Caco-2 (cell line): Measurements from ENCODE around the gene GPATCH8. TPM values are rescaled to one million over a fixed set of nuclear protein-coding genes. Genes with fewer than 3 reads are reported as not detected.
"Not testable (repeated sequence)": the region's sequence is repeated elsewhere in the genome, so short reads cannot be mapped to it uniquely, and the experiment has no call there.

Experiments
- BruUV-seq: library from RNA; stranded (reverse); fragments of 400-500 nt; replicated peaks from 2 replicates; lab custom pipeline; 2021; lab: Mats Ljungman, UMichigan
- CTCF ChIA-PET: fragments of 300-600 bp; sonication (Branson Sonifier 250); formaldehyde crosslinking; loops from one replicate; lab custom pipeline; 2022; ENCODE audit warnings: antibody characterized with exemption; lab: Charles Lee
- POLR2A ChIA-PET: fragments of 300-600 bp; sonication (Branson Sonifier 250); formaldehyde crosslinking; loops from one replicate; lab custom pipeline; 2022; ENCODE audit warnings: antibody characterized with exemption; lab: Charles Lee
- DNase-seq, 2 experiments: peaks; one replicate each; pipeline versions ENCODE4 v3.0.0 to v3.0.0-alpha.2; 2020 to 2022
- H3K27me3 ChIP-seq: replicated peaks from 2 replicates; pipeline ENCODE4 v1.6.0; 2011; ENCODE audit warnings: low read length; ENCODE audit not compliant: control insufficient read depth, insufficient read depth
- H3K36me3 ChIP-seq: 2 replicates; pipeline ENCODE4 v1.5.1; 2011; ENCODE audit warnings: low read length; ENCODE audit not compliant: control insufficient read depth, insufficient read depth
- H3K4me1 ChIP-seq: fragments of 250-450 bp; sonication (Bioruptor Pico); 2 replicates; pipeline ENCODE4 v1.5.1; 2020; ENCODE audit warnings: mild to moderate bottlenecking
- H3K4me3 ChIP-seq: 2 replicates; pipeline ENCODE4 v1.5.1; 2011; ENCODE audit warnings: low read depth, mild to moderate bottlenecking, control low read depth, low read length
- H3K9me3 ChIP-seq: fragments of 250-450 bp; sonication (Bioruptor Pico); 2 replicates; pipeline ENCODE4 v1.5.1; 2020; ENCODE audit warnings: mild to moderate bottlenecking, moderate library complexity
- H3K27ac Mint-ChIP-seq: one replicate; pipeline ENCODE4 v1.8.0; 2022; ENCODE audit warnings: mixed read lengths; ENCODE audit not compliant: unreplicated experiment
- H3K27me3 Mint-ChIP-seq: one replicate; pipeline ENCODE4 v1.8.0; 2022; ENCODE audit warnings: mixed read lengths; ENCODE audit not compliant: insufficient read depth, unreplicated experiment
- H3K36me3 Mint-ChIP-seq: one replicate; pipeline ENCODE4 v1.8.0; 2022; ENCODE audit warnings: mild to moderate bottlenecking, mixed read lengths; ENCODE audit not compliant: insufficient read depth, unreplicated experiment
- H3K4me1 Mint-ChIP-seq: one replicate; pipeline ENCODE4 v1.8.0; 2022; ENCODE audit warnings: low read depth, mixed read lengths; ENCODE audit not compliant: unreplicated experiment
- H3K4me3 Mint-ChIP-seq: one replicate; pipeline ENCODE4 v1.8.0; 2022; ENCODE audit warnings: mild to moderate bottlenecking, moderate library complexity, mixed read lengths; ENCODE audit not compliant: unreplicated experiment
- H3K9me3 Mint-ChIP-seq: one replicate; pipeline ENCODE4 v1.8.0; 2022; ENCODE audit warnings: mixed read lengths; ENCODE audit not compliant: unreplicated experiment
- intact Hi-C: fragments of 100-400 bp; cut with micrococcal nuclease; formaldehyde crosslinking; loops from one replicate; pipeline ENCODE4 v1.10.0; 2022; ENCODE audit not compliant: unreplicated experiment
- total RNA-seq: library from RNA; stranded (reverse); gene quantifications from 2 replicates; pipeline ENCODE4 v1.2.3, GENCODE V29; 2022
- TF ChIP-seq, protein P1 (sequence below), 2 experiments: fragments of 200-600 bp in 1 of 2; IDR thresholded peaks; 1 replicate in 1 of 2; 2 replicates in 1 of 2; pipeline versions ENCODE4 v1.5.1 to v1.8.0; 2011 to 2022; ENCODE audit warnings: antibody characterized with exemption in 1 of 2, control low read depth in 1 of 2, inconsistent platforms in 1 of 2, low read depth in 1 of 2, low read length in 1 of 2, mild to moderate bottlenecking in 1 of 2, moderate library complexity in 1 of 2; ENCODE audit not compliant: insufficient read depth in 1 of 2, severe bottlenecking in 1 of 2, unreplicated experiment in 1 of 2

GPATCH8 gene
- total RNA-seq, 1 experiment from 2014 or later: 53.4 TPM

GRCh38 chr17:44367231-44367979 lies 135.8 kb downstream of the GPATCH8 start:
- Mint-ChIP-seq H3K27me3 (peaks cover 10% of the 10 kb centered on the region), H3K4me3 (no peak overlapping the region), H3K27ac (no peak overlapping the region), H3K4me1 (no peaks in the 10 kb centered on the region), H3K36me3 (no peaks in the 10 kb centered on the region), H3K9me3 (no peaks in the 10 kb centered on the region)
- Histone ChIP-seq H3K4me3 (no peak overlapping the region), H3K36me3 (no peaks in the 10 kb centered on the region), H3K27me3 (0 out of 2 replicates have a peak, but pooled peaks cover 1% of the 10 kb centered on the region), H3K9me3 (no peaks in the 10 kb centered on the region), H3K4me1 (no peaks in the 10 kb centered on the region)
- intact Hi-C loops: no loop called here
- TF ChIP-seq, protein P1, sequence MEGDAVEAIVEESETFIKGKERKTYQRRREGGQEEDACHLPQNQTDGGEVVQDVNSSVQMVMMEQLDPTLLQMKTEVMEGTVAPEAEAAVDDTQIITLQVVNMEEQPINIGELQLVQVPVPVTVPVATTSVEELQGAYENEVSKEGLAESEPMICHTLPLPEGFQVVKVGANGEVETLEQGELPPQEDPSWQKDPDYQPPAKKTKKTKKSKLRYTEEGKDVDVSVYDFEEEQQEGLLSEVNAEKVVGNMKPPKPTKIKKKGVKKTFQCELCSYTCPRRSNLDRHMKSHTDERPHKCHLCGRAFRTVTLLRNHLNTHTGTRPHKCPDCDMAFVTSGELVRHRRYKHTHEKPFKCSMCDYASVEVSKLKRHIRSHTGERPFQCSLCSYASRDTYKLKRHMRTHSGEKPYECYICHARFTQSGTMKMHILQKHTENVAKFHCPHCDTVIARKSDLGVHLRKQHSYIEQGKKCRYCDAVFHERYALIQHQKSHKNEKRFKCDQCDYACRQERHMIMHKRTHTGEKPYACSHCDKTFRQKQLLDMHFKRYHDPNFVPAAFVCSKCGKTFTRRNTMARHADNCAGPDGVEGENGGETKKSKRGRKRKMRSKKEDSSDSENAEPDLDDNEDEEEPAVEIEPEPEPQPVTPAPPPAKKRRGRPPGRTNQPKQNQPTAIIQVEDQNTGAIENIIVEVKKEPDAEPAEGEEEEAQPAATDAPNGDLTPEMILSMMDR (IDR thresholded peaks at IDR 0.05; ENCODE audit: insufficient read depth in 1 of 2, low read depth in 1 of 2, low read length in 1 of 2, severe bottlenecking in 1 of 2, unreplicated experiment in 1 of 2): no peak
- BruUV-seq: no TSS peak
- ChIA-PET POLR2A (interaction anchor here (0.6 kb wide), 1 partner anchor 66 kb away, joined by 3 read pairs; no protein-coding TSS in a partner anchor), CTCF (interaction anchor here (0.5 kb wide), 1 partner anchor 364 kb away, joined by 5 read pairs; no protein-coding TSS in a partner anchor)
- no peak for DNase-seq

DNA sequence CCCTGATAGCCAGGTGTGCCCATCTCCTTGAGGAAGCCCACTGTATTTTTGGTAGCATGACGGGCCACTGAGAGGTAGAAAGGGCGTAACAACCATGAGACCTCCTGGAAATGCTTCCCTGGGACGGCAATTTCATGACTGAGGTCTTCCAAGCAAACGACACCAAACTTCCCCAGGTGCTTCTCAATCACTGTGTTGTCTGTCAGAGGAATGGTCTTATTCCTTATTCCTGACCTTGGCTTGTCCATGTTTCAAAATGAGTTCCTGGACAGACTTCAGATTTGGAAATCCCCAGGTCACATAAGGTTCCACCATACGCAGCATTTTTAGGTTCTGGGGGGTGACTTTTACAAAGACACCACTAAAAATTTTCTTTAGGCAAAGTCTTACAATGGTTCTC lies 138.2 kb downstream of the GPATCH8 start:
- peak overlapping the region; percentile 70 for H3K4me3 Mint-ChIP-seq
- BruUV-seq, POLR2A ChIA-PET: not testable (repeated sequence)

DNA sequence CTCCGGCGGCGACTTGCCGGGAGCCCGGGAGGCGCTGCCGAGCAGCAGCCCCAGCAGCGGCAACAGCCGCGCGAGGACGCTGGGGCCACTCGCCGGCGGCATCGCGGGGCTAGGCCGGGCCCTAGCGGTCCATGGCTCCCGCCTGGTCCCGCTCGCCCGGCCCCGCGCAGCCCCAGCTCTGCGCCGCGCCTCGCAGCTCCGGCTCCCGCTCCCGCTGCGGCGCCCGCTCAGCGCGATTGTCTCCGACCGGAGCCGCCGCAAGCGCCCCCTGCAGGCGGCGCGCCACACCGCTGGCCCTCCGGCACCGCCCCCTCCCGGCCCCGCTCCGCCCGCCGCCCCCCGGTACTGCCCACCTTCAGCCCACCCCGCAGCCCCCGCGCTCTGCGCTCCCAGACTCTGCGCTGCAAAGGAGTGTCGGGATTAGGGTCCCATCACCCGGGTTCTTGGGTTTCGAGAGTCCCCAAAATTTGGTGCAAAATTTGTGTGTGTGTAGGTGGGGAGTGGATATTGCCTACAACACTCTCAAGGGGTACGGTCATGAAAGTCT lies 139.5 kb downstream of the GPATCH8 start, which contains the start of gene FAM171A2:
FAM171A2 (minus strand) TSS at position 241 of the 547 bp plus-strand sequence; CDS start at position 102, 139 bp downstream.
- 0 out of 2 replicates have a peak, but pooled peaks cover 1% of the 10 kb centered on the region for H3K27me3 ChIP-seq
- TF ChIP-seq, protein P1 (IDR thresholded peaks at IDR 0.05; ENCODE audit: insufficient read depth in 1 of 2, low read depth in 1 of 2, low read length in 1 of 2, severe bottlenecking in 1 of 2, unreplicated experiment in 1 of 2): peak; percentile 55 to 80
- peak within 1 kb of the TSS; percentile 69 for H3K4me3 ChIP-seq
- peaks cover 10% of the 10 kb centered on the region for H3K27me3 Mint-ChIP-seq
- H3K4me3 Mint-ChIP-seq: peak within 1 kb of the TSS; percentile 70
- BruUV-seq: no TSS peak
- H3K36me3 Mint-ChIP-seq: no peaks in the 10 kb centered on the region
- peak; percentile 49 to 83 for DNase-seq
- no peak within 1 kb of the TSS for H3K27ac Mint-ChIP-seq
- H3K9me3 Mint-ChIP-seq: no peaks in the 10 kb centered on the region
- peaks cover 10% of the 10 kb centered on the region; the same call in 1 of the 2 replicates for H3K4me1 ChIP-seq
- intact Hi-C loops: no loop called here
- CTCF ChIA-PET: interaction anchor here (0.6 to 1.9 kb wide), 15 partner anchors 8 to 1434 kb away, joined by 3 to 13 read pairs (median 6); partner anchors contain the start of genes GRN and SLC25A39
- peaks cover 17% of the 10 kb centered on the region for H3K4me1 Mint-ChIP-seq
- H3K9me3 ChIP-seq: no peaks in the 10 kb centered on the region
- H3K36me3 ChIP-seq: no peaks in the 10 kb centered on the region
- POLR2A ChIA-PET: interaction anchor here (0.6 to 1.0 kb wide), 5 partner anchors 10 to 900 kb away, joined by 3 to 7 read pairs (median 5); no protein-coding TSS in a partner anchor

More for the DNA sequence above, 138.2 kb downstream of the GPATCH8 start:
- H3K27ac Mint-ChIP-seq, H3K9me3 Mint-ChIP-seq, H3K4me3 ChIP-seq, H3K36me3 Mint-ChIP-seq, H3K27me3 Mint-ChIP-seq, H3K27me3 ChIP-seq, H3K36me3 ChIP-seq, H3K9me3 ChIP-seq, DNase-seq, intact Hi-C loops: not testable (repeated sequence)
- peaks cover 10% of the 10 kb centered on the region; the same call in 1 of the 2 replicates for H3K4me1 ChIP-seq
- CTCF ChIA-PET: interaction anchor here (0.6 kb wide), 1 partner anchor 23 kb away, joined by 4 read pairs; no protein-coding TSS in a partner anchor
- H3K4me1 Mint-ChIP-seq: peaks cover 17% of the 10 kb centered on the region
